Measurements from ENCODE around the gene SDC1.

Gene SDC1

DNA sequence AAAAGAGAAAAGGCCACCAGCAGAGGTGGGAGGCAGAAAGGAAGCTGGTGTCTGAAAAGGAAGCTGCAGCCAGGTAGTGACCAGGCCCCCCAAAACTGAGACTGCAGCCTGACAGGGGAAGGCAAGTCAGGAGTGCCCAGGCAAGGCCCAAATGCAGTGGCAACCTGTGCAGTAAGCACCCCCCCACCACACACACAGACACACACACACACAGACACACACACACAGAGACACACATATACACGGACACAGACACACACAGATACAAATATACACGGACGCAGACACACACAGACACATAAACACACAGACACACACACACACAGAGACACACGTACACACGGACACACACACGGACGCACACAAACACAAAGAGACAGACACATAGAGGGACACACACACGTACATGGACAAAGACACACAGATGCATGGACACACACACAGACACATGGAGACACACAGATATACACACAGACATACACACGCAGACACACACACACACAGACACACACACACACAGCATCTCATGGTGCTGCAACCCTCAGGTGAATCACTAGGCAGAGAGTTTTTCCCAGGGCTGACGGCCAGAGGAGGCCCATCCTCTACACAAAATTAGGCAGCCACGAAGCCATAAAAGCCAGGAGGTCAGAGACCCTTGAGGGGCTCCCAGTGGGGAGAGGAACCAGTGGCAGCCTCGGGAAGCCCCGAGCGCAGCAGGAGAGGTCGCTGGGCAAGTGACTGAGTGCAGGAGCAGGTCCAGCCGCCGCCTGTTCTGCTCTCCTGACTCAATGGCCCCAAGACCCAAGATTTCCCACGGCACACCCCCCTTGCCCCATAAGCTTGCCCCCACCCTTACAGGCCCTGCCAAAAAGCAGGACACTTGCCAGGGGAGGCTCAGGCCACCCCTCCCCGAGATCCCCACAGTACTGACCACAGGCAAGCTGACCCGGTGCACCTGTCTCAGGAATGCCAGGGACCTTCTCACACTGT lies 6.3 kb downstream of the SDC1 start:
- peaks cover 43% of the 10 kb centered on the region for H3K36me3 ChIP-seq (ENCODE audit: insufficient read depth, low read depth, low read length)
- H3K9me3 ChIP-seq (ENCODE audit: insufficient read depth, low read depth, low read length) = no peaks in the 10 kb centered on the region
- H3K4me3 ChIP-seq (ENCODE audit: low read length) = no peak overlapping the region
- H3K27me3 ChIP-seq (ENCODE audit: insufficient read depth, low read length) = no peaks in the 10 kb centered on the region
- no peak overlapping the region for H3K9ac ChIP-seq (ENCODE audit: low read depth, low read length)
- no peak overlapping the region for H3K27ac ChIP-seq (ENCODE audit: low read length)
- peaks cover 28% of the 10 kb centered on the region for H3K4me1 ChIP-seq (ENCODE audit: insufficient read depth, low read length)

DNA sequence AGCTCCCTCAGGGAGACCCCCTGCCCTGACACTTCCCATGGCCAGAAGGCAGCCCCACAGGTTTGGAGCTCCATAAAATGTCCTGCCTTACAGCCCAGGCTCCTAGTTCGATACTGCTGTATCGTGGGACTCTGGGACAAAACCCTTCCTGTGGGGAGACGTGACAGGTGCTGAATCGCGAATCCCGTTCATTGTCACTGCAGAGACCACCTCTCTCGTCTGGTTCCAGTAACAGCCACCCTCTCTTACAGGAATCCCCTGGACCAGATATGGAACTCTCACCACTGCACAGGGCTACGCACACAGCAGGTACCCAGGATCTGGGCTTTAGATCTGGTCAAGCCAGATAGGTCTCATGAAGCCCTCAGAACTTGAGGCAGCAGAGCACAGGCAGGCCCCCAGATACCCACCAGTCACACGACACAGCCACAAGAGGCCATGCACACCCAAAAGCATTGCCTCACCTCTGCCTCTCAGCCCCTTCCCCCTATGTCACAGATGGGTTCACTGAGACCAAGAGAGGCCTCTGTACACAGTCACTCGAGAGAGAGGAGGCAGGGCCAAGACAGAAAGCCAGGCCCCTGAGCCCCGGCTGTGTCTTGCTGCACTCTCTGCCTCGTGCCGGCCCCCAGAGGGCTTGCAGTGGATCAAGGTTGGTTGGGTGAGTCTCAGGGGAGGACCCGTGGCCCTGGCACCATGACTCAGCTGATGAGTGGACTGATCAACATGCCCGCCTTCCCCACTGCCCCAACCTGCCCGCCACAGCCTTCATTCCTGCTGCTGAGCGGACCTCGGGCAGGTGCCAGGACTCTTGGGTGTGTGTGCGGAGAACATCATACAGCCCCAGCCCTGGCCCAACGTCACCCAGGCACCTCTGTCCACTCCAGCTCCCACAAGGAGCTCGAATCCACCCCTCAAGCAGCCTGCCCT lies 7.6 kb downstream of the SDC1 start:
- Histone ChIP-seq H3K4me1 (ENCODE audit: insufficient read depth, low read length) (peaks cover 28% of the 10 kb centered on the region), H3K27me3 (ENCODE audit: insufficient read depth, low read length) (no peaks in the 10 kb centered on the region), H3K4me3 (ENCODE audit: low read length) (no peak overlapping the region), H3K9ac (ENCODE audit: low read depth, low read length) (no peak overlapping the region), H3K27ac (ENCODE audit: low read length) (no peak overlapping the region), H3K9me3 (ENCODE audit: insufficient read depth, low read depth, low read length) (no peaks in the 10 kb centered on the region), H3K36me3 (ENCODE audit: insufficient read depth, low read depth, low read length) (peaks cover 43% of the 10 kb centered on the region)

DNA sequence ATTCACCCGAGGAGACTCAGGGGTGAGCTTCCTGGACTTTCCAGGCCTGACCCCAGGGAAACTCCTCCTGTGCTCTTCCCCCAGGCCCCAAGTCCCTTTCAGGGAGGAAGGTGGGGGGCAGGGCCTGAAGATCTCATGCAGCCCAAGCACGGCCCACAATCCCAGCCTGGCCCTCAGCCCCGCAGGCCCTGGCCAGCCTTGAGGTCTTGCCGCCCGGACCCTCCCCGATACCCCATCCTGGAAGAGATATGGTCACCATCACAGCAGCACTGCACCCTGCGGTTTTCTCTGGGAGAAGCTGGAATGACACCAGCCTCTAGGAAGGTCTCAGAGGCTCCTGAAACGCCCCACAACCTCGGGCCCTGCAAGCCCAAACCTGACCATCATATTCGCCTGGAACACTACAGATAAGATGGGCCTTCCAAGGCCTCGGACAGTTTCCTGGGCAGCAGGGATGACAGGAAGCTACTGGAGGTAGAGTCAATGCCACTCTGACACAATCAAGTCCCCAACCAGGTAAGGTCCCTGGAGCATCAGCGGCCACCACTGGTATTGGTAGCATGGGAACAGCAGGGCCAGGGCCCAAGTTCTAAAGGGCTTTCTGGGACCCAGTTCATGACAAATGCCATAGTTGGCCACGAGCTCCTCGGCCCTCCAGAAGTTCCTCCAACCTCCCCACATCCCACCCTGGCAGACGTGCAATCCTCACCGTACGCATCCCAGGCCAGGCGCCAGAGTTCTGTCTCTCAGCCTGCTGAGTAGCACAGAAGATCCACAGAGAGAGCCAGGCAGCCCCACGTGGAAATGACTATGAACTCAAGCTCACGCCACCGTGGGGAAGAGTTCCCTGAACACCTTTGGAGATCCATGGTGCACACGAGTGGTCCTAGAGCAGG lies 8.6 kb downstream of the SDC1 start:
- H3K4me1 ChIP-seq (ENCODE audit: insufficient read depth, low read length) = peaks cover 19% of the 10 kb centered on the region
- peaks cover 34% of the 10 kb centered on the region for H3K36me3 ChIP-seq (ENCODE audit: insufficient read depth, low read depth, low read length)
- H3K9ac ChIP-seq (ENCODE audit: low read depth, low read length) = no peak overlapping the region
- H3K27ac ChIP-seq (ENCODE audit: low read length) = no peak overlapping the region
- H3K9me3 ChIP-seq (ENCODE audit: insufficient read depth, low read depth, low read length) = no peaks in the 10 kb centered on the region
- no peak overlapping the region for H3K4me3 ChIP-seq (ENCODE audit: low read length)
- no peaks in the 10 kb centered on the region for H3K27me3 ChIP-seq (ENCODE audit: insufficient read depth, low read length)

DNA sequence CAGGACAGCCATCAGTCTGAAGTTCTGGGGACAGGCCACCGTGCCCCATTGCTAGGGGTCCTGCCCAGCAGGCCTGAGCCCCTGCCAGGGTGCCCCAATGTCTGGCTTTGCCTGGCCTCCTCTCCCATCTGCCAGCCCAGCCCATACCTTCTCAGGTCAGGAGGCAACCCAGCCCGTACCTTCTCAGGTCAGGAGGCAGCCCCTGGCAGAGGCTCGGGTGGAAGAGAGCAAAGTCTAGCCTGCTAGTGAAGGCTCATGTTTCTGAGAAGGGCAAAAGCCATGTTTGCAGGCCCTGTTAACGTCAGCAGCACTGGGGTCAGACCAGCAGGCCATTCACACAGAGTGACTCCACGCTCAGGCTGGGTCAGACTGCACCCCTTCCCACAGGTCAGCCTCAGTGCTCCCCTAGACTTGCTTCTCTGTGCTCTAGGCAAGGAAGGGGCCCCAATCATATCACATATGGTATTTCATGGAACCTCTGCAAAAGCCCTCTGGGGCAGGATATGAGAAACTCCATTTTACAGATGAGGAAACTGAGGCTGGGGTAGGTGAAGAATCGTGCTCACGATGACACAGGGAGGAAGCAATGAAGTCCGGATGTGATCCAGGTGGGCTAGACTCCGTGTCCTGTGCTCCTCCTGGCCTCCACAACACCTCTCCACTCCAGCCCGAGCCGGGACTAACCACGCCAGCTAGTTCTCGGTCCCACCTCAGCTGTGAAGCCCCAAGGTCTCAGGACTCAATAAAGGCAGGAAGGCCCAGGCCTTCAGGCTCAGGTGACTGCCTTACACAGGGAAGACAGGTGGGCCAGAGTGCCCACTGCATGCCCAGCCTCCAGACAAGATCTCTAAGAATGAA lies 9.5 kb downstream of the SDC1 start:
- Histone ChIP-seq H3K9ac (ENCODE audit: low read depth, low read length) (no peak overlapping the region), H3K27ac (ENCODE audit: low read length) (no peak overlapping the region), H3K4me1 (ENCODE audit: insufficient read depth, low read length) (peaks cover 18% of the 10 kb centered on the region; the same call in 1 of the 2 replicates), H3K27me3 (ENCODE audit: insufficient read depth, low read length) (no peaks in the 10 kb centered on the region), H3K4me3 (ENCODE audit: low read length) (no peak overlapping the region), H3K9me3 (ENCODE audit: insufficient read depth, low read depth, low read length) (no peaks in the 10 kb centered on the region), H3K36me3 (ENCODE audit: insufficient read depth, low read depth, low read length) (peaks cover 24% of the 10 kb centered on the region)

DNA sequence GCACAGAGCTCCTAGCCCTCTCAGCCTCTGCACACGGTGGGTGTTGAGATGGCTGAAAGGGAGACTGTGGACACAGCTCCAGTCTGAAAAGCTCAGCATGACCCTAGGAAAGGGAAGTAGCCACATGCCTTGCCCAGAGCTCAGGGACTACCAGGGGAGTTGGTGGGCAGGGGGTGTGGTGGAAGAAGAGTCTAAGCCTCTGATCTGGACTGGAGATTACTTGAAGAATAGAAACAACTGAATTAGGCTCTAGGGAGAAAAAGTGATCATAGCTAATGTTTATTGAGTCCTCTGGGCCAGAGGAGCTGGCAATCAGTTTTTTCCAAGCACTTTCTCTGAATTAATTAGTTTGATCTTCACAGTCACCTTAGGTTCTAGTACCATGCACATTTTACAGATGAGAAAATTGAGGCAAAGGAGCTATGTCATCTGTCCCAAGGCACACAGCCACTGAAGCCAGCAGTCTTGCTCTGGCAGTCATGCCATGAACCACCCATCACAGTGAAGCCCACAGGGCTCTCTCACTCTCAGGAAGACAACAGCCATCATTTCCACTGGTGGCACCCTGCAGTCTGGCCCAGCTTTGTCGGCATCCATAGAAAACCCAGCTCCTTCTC lies 10.3 kb downstream of the SDC1 start:
- no peak overlapping the region for H3K27ac ChIP-seq (ENCODE audit: low read length)
- no peak overlapping the region for H3K4me3 ChIP-seq (ENCODE audit: low read length)
- no peaks in the 10 kb centered on the region for H3K27me3 ChIP-seq (ENCODE audit: insufficient read depth, low read length)
- no peaks in the 10 kb centered on the region for H3K9me3 ChIP-seq (ENCODE audit: insufficient read depth, low read depth, low read length)
- H3K36me3 ChIP-seq (ENCODE audit: insufficient read depth, low read depth, low read length) = peaks cover 23% of the 10 kb centered on the region
- H3K4me1 ChIP-seq (ENCODE audit: insufficient read depth, low read length) = peaks cover 18% of the 10 kb centered on the region; the same call in 1 of the 2 replicates
- no peak overlapping the region for H3K9ac ChIP-seq (ENCODE audit: low read depth, low read length)

DNA sequence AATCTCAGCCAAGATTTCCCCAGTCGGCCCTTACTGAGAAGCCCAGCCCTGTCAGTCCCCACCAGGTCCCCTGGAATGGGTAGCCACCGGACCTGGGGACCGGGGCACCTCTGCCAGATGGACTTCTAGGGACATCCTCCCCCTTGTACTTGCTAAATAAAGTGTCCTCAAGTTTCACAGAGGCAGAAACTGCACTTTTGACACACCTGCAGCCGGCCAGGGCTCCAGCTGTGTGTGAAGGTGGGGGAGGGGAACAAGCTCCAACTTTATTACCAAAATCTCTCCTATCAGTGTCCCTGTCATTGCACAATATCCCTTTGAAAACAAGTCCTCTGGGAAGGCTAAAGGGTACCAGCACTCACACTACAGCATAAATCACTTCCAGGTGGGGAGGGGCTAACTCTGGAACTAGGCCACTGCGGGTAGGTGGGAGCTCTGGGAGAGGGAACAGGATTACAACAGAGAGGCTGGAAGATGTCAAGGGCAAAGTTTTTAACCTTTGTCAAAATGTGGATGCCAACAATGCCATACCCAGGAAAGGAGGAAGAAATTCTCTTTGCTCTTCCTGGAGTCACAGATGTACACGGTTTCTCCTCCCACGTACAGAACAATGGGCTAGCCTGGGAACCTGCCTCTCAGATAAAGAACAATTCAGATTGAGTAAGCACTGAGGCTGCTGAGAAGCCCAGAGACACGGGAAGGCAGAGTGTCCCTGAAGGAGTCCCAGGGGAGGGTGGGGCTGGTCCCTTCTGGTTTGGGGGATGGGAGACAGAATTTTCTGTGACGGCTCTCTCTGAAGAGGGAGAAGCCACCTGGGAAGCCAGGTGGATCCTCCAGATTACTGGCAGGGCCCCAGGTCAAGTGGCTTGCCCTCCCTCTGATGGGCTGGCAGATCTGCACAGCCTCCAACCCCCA lies 11.0 kb downstream of the SDC1 start:
- peaks cover 18% of the 10 kb centered on the region for H3K36me3 ChIP-seq (ENCODE audit: insufficient read depth, low read depth, low read length)
- no peaks in the 10 kb centered on the region for H3K27me3 ChIP-seq (ENCODE audit: insufficient read depth, low read length)
- H3K4me1 ChIP-seq (ENCODE audit: insufficient read depth, low read length) = peaks cover 18% of the 10 kb centered on the region; the same call in 1 of the 2 replicates
- no peak overlapping the region for H3K4me3 ChIP-seq (ENCODE audit: low read length)
- H3K9ac ChIP-seq (ENCODE audit: low read depth, low read length) = no peak overlapping the region
- no peak overlapping the region for H3K27ac ChIP-seq (ENCODE audit: low read length)
- H3K9me3 ChIP-seq (ENCODE audit: insufficient read depth, low read depth, low read length) = no peaks in the 10 kb centered on the region

DNA sequence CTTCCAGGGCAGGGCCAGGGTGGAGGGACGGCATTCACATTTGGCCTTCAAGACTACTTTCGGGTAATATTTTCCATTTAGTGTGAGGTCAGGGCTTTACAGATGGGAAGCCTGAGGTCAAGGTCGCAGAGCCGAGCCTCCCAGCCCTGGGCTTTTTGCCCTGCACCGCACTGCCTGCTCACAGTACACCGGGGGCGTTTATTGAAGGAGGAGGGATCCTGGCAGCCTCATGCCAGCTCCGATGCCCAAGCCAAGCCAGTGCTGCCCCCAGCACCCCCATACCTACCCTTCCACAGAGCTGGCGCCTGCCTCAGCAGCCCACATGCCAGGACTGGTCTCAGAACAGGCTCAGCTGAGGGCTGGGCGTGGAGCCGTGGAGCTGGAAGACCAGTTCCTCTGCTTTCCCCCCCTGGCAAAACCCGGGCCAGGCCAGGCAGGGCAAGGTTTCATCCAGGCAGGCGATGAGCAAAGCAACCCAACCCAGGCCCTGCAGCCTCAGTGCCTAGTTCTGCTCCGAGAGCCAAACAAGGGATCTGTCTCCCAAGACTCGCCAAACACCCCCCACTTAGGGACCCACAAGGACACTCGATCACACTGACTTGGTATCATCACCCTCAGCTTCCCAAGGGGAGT lies 11.9 kb downstream of the SDC1 start:
- Histone ChIP-seq H3K36me3 (ENCODE audit: insufficient read depth, low read depth, low read length) (peaks cover 14% of the 10 kb centered on the region), H3K9ac (ENCODE audit: low read depth, low read length) (no peak overlapping the region), H3K27ac (ENCODE audit: low read length) (no peak overlapping the region), H3K27me3 (ENCODE audit: insufficient read depth, low read length) (no peaks in the 10 kb centered on the region), H3K9me3 (ENCODE audit: insufficient read depth, low read depth, low read length) (no peaks in the 10 kb centered on the region), H3K4me3 (ENCODE audit: low read length) (no peak overlapping the region), H3K4me1 (ENCODE audit: insufficient read depth, low read length) (peaks cover 18% of the 10 kb centered on the region; the same call in 1 of the 2 replicates)

DNA sequence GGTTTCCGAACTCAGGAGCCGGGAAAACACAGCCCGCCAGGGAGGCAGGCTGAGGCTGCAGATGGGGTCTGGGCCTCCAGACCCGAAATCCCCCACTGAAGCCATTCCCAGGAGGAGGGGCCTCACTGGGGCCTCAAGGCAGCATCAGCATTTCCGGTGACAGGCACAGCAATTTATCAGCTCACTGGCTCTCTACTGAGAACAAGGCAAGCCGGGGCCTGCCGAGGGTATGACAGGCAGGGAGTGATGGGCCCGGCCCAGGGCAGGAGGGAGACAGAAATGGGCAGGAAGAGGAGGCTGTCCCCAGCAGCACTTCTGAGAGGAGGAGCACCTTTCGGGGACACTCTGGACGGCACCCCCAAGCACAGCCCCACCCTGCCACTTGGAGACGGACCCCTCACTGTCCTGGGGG lies 12.5 kb downstream of the SDC1 start:
- peaks cover 14% of the 10 kb centered on the region for H3K36me3 ChIP-seq (ENCODE audit: insufficient read depth, low read depth, low read length)
- no peaks in the 10 kb centered on the region for H3K27me3 ChIP-seq (ENCODE audit: insufficient read depth, low read length)
- peaks cover 18% of the 10 kb centered on the region; the same call in 1 of the 2 replicates for H3K4me1 ChIP-seq (ENCODE audit: insufficient read depth, low read length)
- H3K9ac ChIP-seq (ENCODE audit: low read depth, low read length) = no peak overlapping the region
- H3K9me3 ChIP-seq (ENCODE audit: insufficient read depth, low read depth, low read length) = no peaks in the 10 kb centered on the region
- H3K4me3 ChIP-seq (ENCODE audit: low read length) = no peak overlapping the region
- H3K27ac ChIP-seq (ENCODE audit: low read length) = no peak overlapping the region

DNA sequence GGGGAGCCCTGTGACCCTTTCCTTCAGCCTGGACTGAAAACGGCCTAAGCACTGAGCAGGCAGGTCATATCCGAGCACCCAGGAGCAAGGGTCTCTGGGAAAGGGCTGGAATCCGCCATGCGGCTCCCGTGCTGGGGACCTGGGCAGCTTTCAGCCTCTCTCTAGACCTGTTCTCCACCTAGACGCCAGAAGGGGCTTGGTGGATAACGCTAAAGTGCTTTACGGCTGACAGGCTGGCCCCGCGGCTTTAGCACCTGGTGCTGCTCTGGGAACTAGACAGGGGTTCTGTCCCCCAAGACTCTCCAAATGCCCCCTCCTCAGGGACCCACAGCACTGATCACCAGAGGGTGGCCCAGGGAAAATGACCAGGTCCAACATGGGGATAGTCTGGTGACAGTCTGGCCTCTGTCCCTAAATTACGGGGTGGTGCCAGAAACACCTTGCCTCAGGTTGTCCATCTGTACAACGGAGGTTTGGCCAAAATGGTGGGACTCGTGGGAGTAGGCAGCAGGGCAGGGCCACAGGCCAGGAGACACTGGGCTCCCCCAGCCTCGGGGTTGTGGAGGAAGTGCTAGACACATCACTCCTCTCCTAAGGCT lies 13.0 kb downstream of the SDC1 start:
- Histone ChIP-seq H3K9ac (ENCODE audit: low read depth, low read length) (no peak overlapping the region), H3K27ac (ENCODE audit: low read length) (no peak overlapping the region), H3K4me3 (ENCODE audit: low read length) (no peak overlapping the region), H3K27me3 (ENCODE audit: insufficient read depth, low read length) (no peaks in the 10 kb centered on the region), H3K4me1 (ENCODE audit: insufficient read depth, low read length) (peaks cover 18% of the 10 kb centered on the region; the same call in 1 of the 2 replicates), H3K9me3 (ENCODE audit: insufficient read depth, low read depth, low read length) (no peaks in the 10 kb centered on the region), H3K36me3 (ENCODE audit: insufficient read depth, low read depth, low read length) (peaks cover 10% of the 10 kb centered on the region)
